Gastroesophageal sphincter (tissue), 3 donors: ENCODE data around the gene ANAPC7.
A peak's percentile ranks its signal among the peaks of the same experiment; 100 is the strongest.

Source experiments
- EP300 ChIP-seq: sonication (generic); formaldehyde crosslinking; IDR thresholded peaks from one replicate; pipeline ENCODE4 v1.6.1; 2017; ENCODE audit warnings: antibody characterized with exemption, mild to moderate bottlenecking
- POLR2A ChIP-seq, 2 donors: fragments of 450-650 bp; IDR thresholded peaks; one replicate each; pipeline ENCODE4 v1.6.1; 2017; ENCODE audit warnings: antibody characterized with exemption in 2 of 2, mild to moderate bottlenecking in 2 of 2, moderate library complexity in 1 of 2
- POLR2AphosphoS5 ChIP-seq: sonication (generic); formaldehyde crosslinking; IDR thresholded peaks from one replicate; pipeline ENCODE4 v1.6.1; 2017; ENCODE audit warnings: antibody characterized with exemption
- TF ChIP-seq, protein P1 (sequence below), 4 experiments: fragments of 200-600 bp in 2 of 4; fragments of 450-650 bp in 2 of 4; sonication (generic) in 1 of 4; IDR thresholded peaks; one replicate each; pipeline ENCODE4 v1.5.1; 2017 to 2019; ENCODE audit warnings: antibody characterized with exemption in 4 of 4, mild to moderate bottlenecking in 2 of 4, moderate library complexity in 2 of 4

DNA sequence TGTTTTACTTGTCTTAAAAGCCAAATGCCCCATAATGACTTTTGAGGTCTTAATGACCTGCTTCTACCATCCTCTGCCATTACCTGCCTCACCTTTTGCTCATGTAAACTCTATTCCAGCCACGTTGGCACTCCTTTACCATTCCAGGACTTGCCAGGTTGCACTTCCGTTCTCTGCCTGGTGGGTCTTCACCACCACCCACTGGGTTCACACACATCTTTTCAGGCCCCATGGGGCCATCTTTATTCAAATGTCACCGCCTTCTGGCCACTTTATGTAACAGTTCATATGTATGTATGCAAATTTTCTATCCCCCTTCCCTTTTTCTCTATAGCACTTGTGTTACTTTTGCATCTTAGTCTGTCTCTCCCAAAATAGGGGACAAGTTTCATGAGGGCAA lies 64.8 kb downstream of the ANAPC7 start:
- TF ChIP-seq, protein P1, sequence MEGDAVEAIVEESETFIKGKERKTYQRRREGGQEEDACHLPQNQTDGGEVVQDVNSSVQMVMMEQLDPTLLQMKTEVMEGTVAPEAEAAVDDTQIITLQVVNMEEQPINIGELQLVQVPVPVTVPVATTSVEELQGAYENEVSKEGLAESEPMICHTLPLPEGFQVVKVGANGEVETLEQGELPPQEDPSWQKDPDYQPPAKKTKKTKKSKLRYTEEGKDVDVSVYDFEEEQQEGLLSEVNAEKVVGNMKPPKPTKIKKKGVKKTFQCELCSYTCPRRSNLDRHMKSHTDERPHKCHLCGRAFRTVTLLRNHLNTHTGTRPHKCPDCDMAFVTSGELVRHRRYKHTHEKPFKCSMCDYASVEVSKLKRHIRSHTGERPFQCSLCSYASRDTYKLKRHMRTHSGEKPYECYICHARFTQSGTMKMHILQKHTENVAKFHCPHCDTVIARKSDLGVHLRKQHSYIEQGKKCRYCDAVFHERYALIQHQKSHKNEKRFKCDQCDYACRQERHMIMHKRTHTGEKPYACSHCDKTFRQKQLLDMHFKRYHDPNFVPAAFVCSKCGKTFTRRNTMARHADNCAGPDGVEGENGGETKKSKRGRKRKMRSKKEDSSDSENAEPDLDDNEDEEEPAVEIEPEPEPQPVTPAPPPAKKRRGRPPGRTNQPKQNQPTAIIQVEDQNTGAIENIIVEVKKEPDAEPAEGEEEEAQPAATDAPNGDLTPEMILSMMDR (IDR thresholded peaks at IDR 0.05): peak in 2 of 4 experiments; percentile 9 to 10
- TF ChIP-seq EP300: no peak
- TF ChIP-seq POLR2AphosphoS5: no peak
- TF ChIP-seq POLR2A (IDR thresholded peaks at IDR 0.05): no peak
